ENCODE results near the gene FIS1. TPM values are rescaled to one million over a fixed set of nuclear protein-coding genes. Genes with fewer than 3 reads are reported as not detected.

The FIS1 gene
- total RNA-seq, 1 experiment from 2014 or later = 114 TPM

DNA sequence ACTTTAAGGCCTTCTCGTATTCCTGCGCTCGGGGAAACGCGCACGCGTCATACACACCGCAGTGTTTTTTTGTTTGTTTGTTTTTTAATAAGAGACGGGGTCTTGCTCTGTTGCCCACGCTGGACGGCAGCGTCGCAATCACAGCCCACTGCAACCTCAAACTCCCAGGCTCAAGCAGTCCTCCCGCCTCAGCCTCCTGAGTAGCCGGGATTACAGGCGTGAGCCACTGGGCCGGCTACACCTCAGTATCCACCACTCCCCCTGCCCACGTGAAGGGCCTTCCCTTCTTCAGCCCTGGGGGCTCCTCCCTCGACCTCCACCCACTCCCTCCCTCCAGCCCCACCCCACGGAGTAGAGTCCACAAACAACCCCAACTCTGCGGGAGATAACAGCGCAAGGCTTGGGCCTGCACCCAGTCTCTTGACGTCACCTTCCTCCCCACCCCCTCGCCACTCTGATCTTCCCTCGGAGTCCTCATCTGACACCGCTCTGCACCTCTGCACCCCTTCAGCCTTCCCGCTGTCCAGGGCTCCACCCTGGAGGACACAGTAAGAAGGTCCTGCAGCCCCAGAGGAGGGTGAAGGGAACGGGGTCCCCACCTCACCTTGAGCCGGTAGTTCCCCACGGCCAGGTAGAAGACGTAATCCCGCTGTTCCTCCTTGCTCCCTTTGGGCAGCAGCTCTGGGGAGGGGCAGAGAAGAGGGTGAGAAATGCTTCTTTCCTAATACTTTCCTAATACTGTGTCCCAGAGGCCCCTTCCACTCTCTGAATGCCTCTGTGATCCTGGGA, 4.5 kb downstream of the FIS1 start:
- no peak overlapping the region for H3K4me2 ChIP-seq (ENCODE audit: low read length)
- H3K4me3 ChIP-seq (replicated peaks in 1 of 2; ENCODE audit: low read depth in 1 of 2, low read length in 2 of 2) = no peak overlapping the region
- H3K27me3 ChIP-seq (ENCODE audit: insufficient read depth, low read length) = no peaks in the 10 kb centered on the region
- CTCF ChIA-PET = no interaction called here
- DNase-seq (ENCODE audit: low read depth, low spot score) (no peak), ATAC-seq (no peak)
- H2AFZ ChIP-seq (ENCODE audit: low read depth, low read length, poor library complexity, severe bottlenecking) = no peak overlapping the region
- H4K20me1 ChIP-seq (ENCODE audit: insufficient read depth) = no peaks in the 10 kb centered on the region
- RAD21 ChIA-PET (ENCODE audit: low non-redundant PET in 1 of 2, low total read pairs in 2 of 2, uncharacterized antibody in 2 of 2, unreplicated experiment in 2 of 2) = no interaction called here
- TF ChIP-seq YY1 (IDR thresholded peaks at IDR 0.05; ENCODE audit: extremely low read depth, insufficient replicate concordance, low read depth, low read length) (no peak), SIN3A (IDR thresholded peaks at IDR 0.05; ENCODE audit: low read depth) (no peak)
- TF ChIP-seq, protein P1, sequence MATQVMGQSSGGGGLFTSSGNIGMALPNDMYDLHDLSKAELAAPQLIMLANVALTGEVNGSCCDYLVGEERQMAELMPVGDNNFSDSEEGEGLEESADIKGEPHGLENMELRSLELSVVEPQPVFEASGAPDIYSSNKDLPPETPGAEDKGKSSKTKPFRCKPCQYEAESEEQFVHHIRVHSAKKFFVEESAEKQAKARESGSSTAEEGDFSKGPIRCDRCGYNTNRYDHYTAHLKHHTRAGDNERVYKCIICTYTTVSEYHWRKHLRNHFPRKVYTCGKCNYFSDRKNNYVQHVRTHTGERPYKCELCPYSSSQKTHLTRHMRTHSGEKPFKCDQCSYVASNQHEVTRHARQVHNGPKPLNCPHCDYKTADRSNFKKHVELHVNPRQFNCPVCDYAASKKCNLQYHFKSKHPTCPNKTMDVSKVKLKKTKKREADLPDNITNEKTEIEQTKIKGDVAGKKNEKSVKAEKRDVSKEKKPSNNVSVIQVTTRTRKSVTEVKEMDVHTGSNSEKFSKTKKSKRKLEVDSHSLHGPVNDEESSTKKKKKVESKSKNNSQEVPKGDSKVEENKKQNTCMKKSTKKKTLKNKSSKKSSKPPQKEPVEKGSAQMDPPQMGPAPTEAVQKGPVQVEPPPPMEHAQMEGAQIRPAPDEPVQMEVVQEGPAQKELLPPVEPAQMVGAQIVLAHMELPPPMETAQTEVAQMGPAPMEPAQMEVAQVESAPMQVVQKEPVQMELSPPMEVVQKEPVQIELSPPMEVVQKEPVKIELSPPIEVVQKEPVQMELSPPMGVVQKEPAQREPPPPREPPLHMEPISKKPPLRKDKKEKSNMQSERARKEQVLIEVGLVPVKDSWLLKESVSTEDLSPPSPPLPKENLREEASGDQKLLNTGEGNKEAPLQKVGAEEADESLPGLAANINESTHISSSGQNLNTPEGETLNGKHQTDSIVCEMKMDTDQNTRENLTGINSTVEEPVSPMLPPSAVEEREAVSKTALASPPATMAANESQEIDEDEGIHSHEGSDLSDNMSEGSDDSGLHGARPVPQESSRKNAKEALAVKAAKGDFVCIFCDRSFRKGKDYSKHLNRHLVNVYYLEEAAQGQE (IDR thresholded peaks at IDR 0.05; ENCODE audit: low read depth) = no peak
- no peaks in the 10 kb centered on the region for H3K9me2 ChIP-seq (ENCODE audit: insufficient read depth)
- H3K4me1 ChIP-seq (ENCODE audit: control insufficient read depth in 1 of 2, insufficient read depth in 2 of 2, low read length in 2 of 2) = peaks cover 9 to 16% of the 10 kb centered on the region in 2 experiments
- H3K79me2 ChIP-seq (ENCODE audit: insufficient read depth, low read length) = peaks cover 31% of the 10 kb centered on the region
- H3K9me3 ChIP-seq (ENCODE audit: control insufficient read depth in 1 of 2, insufficient read depth in 1 of 2, low read depth in 1 of 2, low read length in 2 of 2) = no peaks in the 10 kb centered on the region
- peaks cover 5 to 9% of the 10 kb centered on the region in 2 experiments; a peak in 1 of 4 replicates for H3K36me3 ChIP-seq (ENCODE audit: control insufficient read depth in 1 of 2, insufficient read depth in 2 of 2, low read length in 2 of 2)
- POLR2A ChIA-PET = no interaction called here
- no peak overlapping the region for H3K27ac ChIP-seq (ENCODE audit: low read depth, low read length)
- intact Hi-C loops (cut with micrococcal nuclease) = no loop called here
- BruUV-seq (replicated peaks) = no TSS peak
- no peak overlapping the region for H3K9ac ChIP-seq (ENCODE audit: low read length)

DNA sequence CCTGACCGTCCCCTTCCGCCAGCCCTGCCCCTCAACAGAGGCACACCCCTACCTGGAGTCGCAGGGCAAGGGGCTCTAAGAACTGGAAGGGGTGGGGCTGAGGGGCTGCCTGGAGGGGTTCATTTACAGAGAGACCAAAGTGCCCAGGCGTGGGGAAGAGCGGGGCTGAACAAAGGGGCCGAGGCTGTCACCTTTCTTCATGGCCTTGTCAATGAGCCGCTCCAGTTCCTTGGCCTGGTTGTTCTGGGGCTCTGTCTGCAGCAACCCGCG, 5.0 kb downstream of the FIS1 start:
- Histone ChIP-seq H2AFZ (ENCODE audit: low read depth, low read length, poor library complexity, severe bottlenecking) (no peak overlapping the region), H3K9me3 (ENCODE audit: control insufficient read depth in 1 of 2, insufficient read depth in 1 of 2, low read depth in 1 of 2, low read length in 2 of 2) (no peaks in the 10 kb centered on the region), H3K27me3 (ENCODE audit: insufficient read depth, low read length) (no peaks in the 10 kb centered on the region), H3K79me2 (ENCODE audit: insufficient read depth, low read length) (peaks cover 27% of the 10 kb centered on the region), H3K36me3 (ENCODE audit: control insufficient read depth in 1 of 2, insufficient read depth in 2 of 2, low read length in 2 of 2) (peaks cover 5 to 9% of the 10 kb centered on the region in 2 experiments; a peak in 1 of 4 replicates), H3K9ac (ENCODE audit: low read length) (no peak overlapping the region), H4K20me1 (ENCODE audit: insufficient read depth) (no peaks in the 10 kb centered on the region), H3K9me2 (ENCODE audit: insufficient read depth) (no peaks in the 10 kb centered on the region), H3K4me3 (replicated peaks in 1 of 2; ENCODE audit: low read depth in 1 of 2, low read length in 2 of 2) (no peak overlapping the region), H3K27ac (ENCODE audit: low read depth, low read length) (no peak overlapping the region), H3K4me2 (ENCODE audit: low read length) (no peak overlapping the region), H3K4me1 (ENCODE audit: control insufficient read depth in 1 of 2, insufficient read depth in 2 of 2, low read length in 2 of 2) (peaks cover 7 to 12% of the 10 kb centered on the region in 2 experiments)
- TF ChIP-seq EZH2 (IDR thresholded peaks at IDR 0.05) = no peak
- TF ChIP-seq, protein P1 (IDR thresholded peaks at IDR 0.05; ENCODE audit: low read depth) = no peak
- no peak for TF ChIP-seq CBX3 (IDR thresholded peaks at IDR 0.05; ENCODE audit: low read depth)
- TF ChIP-seq SIN3A (IDR thresholded peaks at IDR 0.05; ENCODE audit: low read depth) = no peak
- TF ChIP-seq ELF1 (IDR thresholded peaks at IDR 0.05; ENCODE audit: borderline replicate concordance, low read depth) = no peak
- ChIA-PET RAD21 (ENCODE audit: low non-redundant PET in 1 of 2, low total read pairs in 2 of 2, uncharacterized antibody in 2 of 2, unreplicated experiment in 2 of 2) (no interaction called here), CTCF (no interaction called here), POLR2A (no interaction called here)
- BruUV-seq (replicated peaks) = no TSS peak
- DNase-seq (ENCODE audit: low read depth, low spot score) (no peak), ATAC-seq (no peak)
- intact Hi-C loops (cut with micrococcal nuclease) = no loop called here
